Measurements from ENCODE around the gene C4orf50.

The C4orf50 gene

GRCh38 chr4:5913454-5913853 lies 104.8 kb downstream of the C4orf50 start (continued):
- TF ChIP-seq TCF4 (CRISPR knock-in tag; IDR thresholded peaks at IDR 0.05; ENCODE audit: borderline replicate concordance) (no peak), TSHZ2 (CRISPR knock-in tag; IDR thresholded peaks at IDR 0.05) (no peak), ZFP30 (CRISPR knock-in tag; IDR thresholded peaks at IDR 0.05) (no peak), GLIS3 (CRISPR knock-in tag; IDR thresholded peaks at IDR 0.05) (no peak), ESRRG (CRISPR knock-in tag; IDR thresholded peaks at IDR 0.05) (no peak), ZFP3 (CRISPR knock-in tag; IDR thresholded peaks at IDR 0.05) (no peak), ZNF565 (CRISPR knock-in tag; conservative IDR thresholded peaks at IDR 0.05; ENCODE audit: low read depth) (no peak)

- no peak for ATAC-seq
- no peak for TF ChIP-seq PPARA (CRISPR knock-in tag; IDR thresholded peaks at IDR 0.05; ENCODE audit: borderline replicate concordance)
- no peak for TF ChIP-seq GLIS3 (CRISPR knock-in tag; IDR thresholded peaks at IDR 0.05)
- no peak for TF ChIP-seq SNAI2 (CRISPR knock-in tag; IDR thresholded peaks at IDR 0.05)
- no peak for TF ChIP-seq POU6F1 (CRISPR knock-in tag; IDR thresholded peaks at IDR 0.05; ENCODE audit: borderline replicate concordance, low read depth)
- TF ChIP-seq CREB5 (CRISPR knock-in tag; IDR thresholded peaks at IDR 0.05; ENCODE audit: low read depth), result no peak
- TF ChIP-seq ISL1 (CRISPR knock-in tag; IDR thresholded peaks at IDR 0.05), result no peak
- no peak for TF ChIP-seq BACH2 (CRISPR knock-in tag; IDR thresholded peaks at IDR 0.05; ENCODE audit: borderline replicate concordance)
- no peak for TF ChIP-seq ESRRG (CRISPR knock-in tag; IDR thresholded peaks at IDR 0.05)
- no peak for TF ChIP-seq CSRNP3 (CRISPR knock-in tag; IDR thresholded peaks at IDR 0.05)
- TF ChIP-seq ZFP3 (CRISPR knock-in tag; IDR thresholded peaks at IDR 0.05), result no peak
- TF ChIP-seq TSHZ2 (CRISPR knock-in tag; IDR thresholded peaks at IDR 0.05), result no peak
- no peak for TF ChIP-seq TCF4 (CRISPR knock-in tag; IDR thresholded peaks at IDR 0.05; ENCODE audit: borderline replicate concordance)
- no peak for TF ChIP-seq ZNF70 (CRISPR knock-in tag; IDR thresholded peaks at IDR 0.05)
- no peak for TF ChIP-seq PATZ1 (CRISPR knock-in tag; IDR thresholded peaks at IDR 0.05; ENCODE audit: borderline replicate concordance)
- no peak for TF ChIP-seq CSDC2 (CRISPR knock-in tag; IDR thresholded peaks at IDR 0.05)
Measured at GRCh38 chr4:5912614-5913019, 105.6 kb downstream of the C4orf50 start.

All from SK-N-SH treated with all-trans-retinoic acid at 6 μM for 48 hours (cell line).